GM18861 (cell line): ENCODE data around the gene RALGDS.

Experiments
- ATAC-seq: cut with Tn5 transposase; IDR thresholded peaks from one replicate; pipeline ENCODE4 v1.9.1; 2021; ENCODE audit not compliant: unreplicated experiment

RALGDS gene

GRCh38 chr9:133137451-133138231 is 16.6 kb upstream of the RALGDS start:
- no peak for ATAC-seq

- ATAC-seq = no peak
Measured at GRCh38 chr9:133135146-133135745, 14.2 kb upstream of the RALGDS start.

- ATAC-seq = no peak
Measured at GRCh38 chr9:133134388-133135145, 13.5 kb upstream of the RALGDS start.

GRCh38 chr9:133133681-133134387 is 12.8 kb upstream of the RALGDS start:
- peak; percentile 67 for ATAC-seq

GRCh38 chr9:133132174-133132573 is 11.1 kb upstream of the RALGDS start:
- ATAC-seq = no peak

- no peak for ATAC-seq
Measured at GRCh38 chr9:133131506-133131905, 10.5 kb upstream of the RALGDS start.

- peak; percentile 35 for ATAC-seq
Measured at GRCh38 chr9:133130685-133131244, 9.7 kb upstream of the RALGDS start.

GRCh38 chr9:133129001-133129795 is 8.2 kb upstream of the RALGDS start:
- ATAC-seq = no peak

- ATAC-seq = no peak
Measured at GRCh38 chr9:133128152-133128551, 7.1 kb upstream of the RALGDS start.

GRCh38 chr9:133127340-133127981 is 6.4 kb upstream of the RALGDS start:
- no peak for ATAC-seq

- no peak for ATAC-seq
Measured at GRCh38 chr9:133126697-133127339, 5.8 kb upstream of the RALGDS start.

GRCh38 chr9:133125941-133126696 is 5.1 kb upstream of the RALGDS start:
- ATAC-seq = peak; percentile 32

GRCh38 chr9:133124907-133125275 is 3.9 kb upstream of the RALGDS start:
- ATAC-seq = no peak

- ATAC-seq = no peak
Measured at GRCh38 chr9:133124123-133124906, 3.3 kb upstream of the RALGDS start.

- ATAC-seq = no peak
Measured at GRCh38 chr9:133122935-133123611, 2.0 kb upstream of the RALGDS start.

GRCh38 chr9:133122605-133122934 is 1.5 kb upstream of the RALGDS start:
- ATAC-seq = no peak

GRCh38 chr9:133121915-133122550 is 993 bp upstream of the RALGDS start:
- ATAC-seq = no peak
